IMR-90 (cell line): ENCODE measurements around the gene ASB4. TPM values are rescaled to one million over a fixed set of nuclear protein-coding genes. Genes with fewer than 3 reads are reported as not detected.
"Not testable (repeated sequence)": the region's sequence is repeated elsewhere in the genome, so short reads cannot be mapped to it uniquely, and the experiment has no call there.

Experiments
- ATAC-seq: fragments of 200-7000 bp; cut with Tn5 transposase; 2 replicates; pipeline ENCODE4 v1.9.1; 2020; ENCODE audit warnings: low read depth, mild to moderate bottlenecking, moderate library complexity
- BruUV-seq: library from RNA; stranded (reverse); fragments of 400-500 nt; replicated peaks from 2 replicates; lab custom pipeline; 2021; lab: Mats Ljungman, UMichigan
- CTCF ChIA-PET: fragments of 300-600 bp; formaldehyde crosslinking; extraction: SDS; loops from one replicate; lab custom pipeline; 2021; ENCODE audit warnings: antibody characterized with exemption; lab: Yijun Ruan, JAX
- POLR2A ChIA-PET: fragments of 300-600 bp; sonication (Branson Sonifier 250); formaldehyde crosslinking; loops from one replicate; lab custom pipeline; 2022; ENCODE audit warnings: antibody characterized with exemption; ENCODE audit not compliant: unreplicated experiment; lab: Charles Lee
- DNase-seq: peaks from one replicate; pipeline ENCODE4 v3.0.0; 2013
- H2AFZ ChIP-seq: replicated peaks from 2 replicates; pipeline ENCODE3; 2013; ENCODE audit warnings: low read length, mild to moderate bottlenecking; ENCODE audit not compliant: poor library complexity
- H2AK5ac ChIP-seq: 2 replicates; pipeline ENCODE4 v1.6.1; 2013; ENCODE audit warnings: low read depth, low read length, inconsistent platforms
- H2AK9ac ChIP-seq: replicated peaks from 2 replicates; pipeline ENCODE3; 2013; ENCODE audit warnings: mild to moderate bottlenecking, low read depth, low read length, moderate library complexity; ENCODE audit not compliant: poor library complexity
- H2BK120ac ChIP-seq: 2 replicates; pipeline ENCODE4 v1.6.1; 2013; ENCODE audit warnings: low read depth, low read length, inconsistent platforms
- H2BK15ac ChIP-seq: 3 replicates; pipeline ENCODE4 v1.6.1; 2013; ENCODE audit warnings: low read depth, low read length, inconsistent platforms
- H2BK20ac ChIP-seq: 2 replicates; pipeline ENCODE4 v1.6.1; 2013; ENCODE audit warnings: low read depth, mild to moderate bottlenecking, inconsistent platforms, low read length, moderate library complexity
- H2BK5ac ChIP-seq: 2 replicates; pipeline ENCODE4 v1.6.1; 2013; ENCODE audit warnings: mild to moderate bottlenecking, low read depth, low read length, inconsistent platforms; ENCODE audit not compliant: poor library complexity, severe bottlenecking
- H3K14ac ChIP-seq: replicated peaks from 2 replicates; pipeline ENCODE4 v1.6.1; 2013; ENCODE audit warnings: low read depth, low read length, inconsistent platforms
- H3K18ac ChIP-seq: 2 replicates; pipeline ENCODE4 v1.6.1; 2013; ENCODE audit warnings: low read depth, low read length, control low read depth
- H3K23ac ChIP-seq: 2 replicates; pipeline ENCODE4 v1.6.1; 2013; ENCODE audit warnings: low read depth, low read length, inconsistent platforms
- H3K27ac ChIP-seq: 2 replicates; pipeline ENCODE4 v1.5.1; 2013; ENCODE audit warnings: mild to moderate bottlenecking, control low read depth, low read length; ENCODE audit not compliant: insufficient read depth
- H3K27me3 ChIP-seq: 2 replicates; pipeline ENCODE4 v1.6.1; 2013; ENCODE audit warnings: low read length; ENCODE audit not compliant: control insufficient read depth, insufficient read depth
- H3K36me3 ChIP-seq: 2 replicates; pipeline ENCODE4 v1.6.1; 2013; ENCODE audit warnings: low read length, mixed read lengths; ENCODE audit not compliant: control insufficient read depth, insufficient read depth
- H3K4ac ChIP-seq: 2 replicates; pipeline ENCODE4 v1.6.1; 2013; ENCODE audit warnings: low read depth, low read length, inconsistent platforms
- H3K4me1 ChIP-seq: 2 replicates; pipeline ENCODE4 v1.6.1; 2013; ENCODE audit warnings: low read length, mixed read lengths; ENCODE audit not compliant: control insufficient read depth, insufficient read depth
- H3K4me2 ChIP-seq: 2 replicates; pipeline ENCODE4 v1.6.1; 2013; ENCODE audit warnings: low read depth, mild to moderate bottlenecking, control low read depth, low read length, moderate library complexity
- H3K4me3 ChIP-seq: 2 replicates; pipeline ENCODE4 v1.5.1; 2013; ENCODE audit warnings: low read depth, mild to moderate bottlenecking, control low read depth, low read length, moderate library complexity; ENCODE audit not compliant: insufficient read depth
- H3K56ac ChIP-seq: 2 replicates; pipeline ENCODE4 v1.6.1; 2013; ENCODE audit warnings: low read length, inconsistent platforms; ENCODE audit not compliant: insufficient read depth; ENCODE audit errors: extremely low read depth
- H3K79me1 ChIP-seq, 2 experiments: 2 replicates each; pipeline ENCODE4 v1.6.1; 2013; ENCODE audit warnings: low read length in 2 of 2, inconsistent platforms in 1 of 2, low read depth in 1 of 2
- H3K9ac ChIP-seq: 2 replicates; pipeline ENCODE4 v1.6.1; 2013; ENCODE audit warnings: low read depth, low read length, control low read depth
- H3K9me1 ChIP-seq: 2 replicates; pipeline ENCODE4 v1.6.1; 2013; ENCODE audit warnings: low read length, inconsistent platforms; ENCODE audit not compliant: insufficient read depth
- H3K9me3 ChIP-seq: 2 replicates; pipeline ENCODE4 v1.6.1; 2013; ENCODE audit warnings: low read length; ENCODE audit not compliant: control insufficient read depth, insufficient read depth
- H4K20me1 ChIP-seq: 2 replicates; pipeline ENCODE4 v1.6.1; 2013; ENCODE audit warnings: low read length, inconsistent platforms; ENCODE audit not compliant: insufficient read depth
- H4K5ac ChIP-seq: 2 replicates; pipeline ENCODE4 v1.6.1; 2013; ENCODE audit warnings: mild to moderate bottlenecking, low read depth, low read length, control low read depth
- H4K8ac ChIP-seq, 2 experiments: 2 replicates each; pipeline ENCODE4 v1.6.1; 2013; ENCODE audit warnings: low read depth in 2 of 2, low read length in 2 of 2, control low read depth in 1 of 2, inconsistent platforms in 1 of 2
- H4K91ac ChIP-seq: 2 replicates; pipeline ENCODE4 v1.6.1; 2013; ENCODE audit warnings: low read depth, low read length, inconsistent platforms; ENCODE audit not compliant: insufficient read depth
- WGBS, 2 experiments: methylation state at CpG; one replicate each; pipeline versions ENCODE4 v1.1.5 to v1.1.7; 2013; ENCODE audit warnings: missing lambda C conversion rate in 2 of 2; ENCODE audit not compliant: insufficient read length in 1 of 2; ENCODE audit errors: extremely low coverage in 2 of 2; 5-methylcytosine and 5-hydroxymethylcytosine counted together
- dilution Hi-C: fragments of 300-500 bp; cut with HindIII; formaldehyde crosslinking; loops from one replicate; pipeline ENCODE4 v1.14.3; 2018; ENCODE audit warnings: low sequenced_read_pairs; ENCODE audit not compliant: unreplicated experiment
- in situ Hi-C: fragments of 300-500 bp; cut with MboI; formaldehyde crosslinking; loops from 3 replicates; pipeline ENCODE4 v1.14.3; 2019; ENCODE audit warnings: low sequenced_read_pairs, inconsistent platforms, mixed read lengths
- intact Hi-C: fragments of 100-400 bp; cut with micrococcal nuclease; formaldehyde crosslinking; loops from 2 replicates; pipeline ENCODE4 v1.10.0; 2022
- polyA plus RNA-seq, 3 experiments: library from polyadenylated mRNA; depleted of rRNA; stranded (reverse); fragments of >200 nt; gene quantifications; 2 replicates each; pipeline ENCODE4 v1.2.3, GENCODE V29; 2012; ENCODE audit warnings: low replicate concordance in 1 of 3
- total RNA-seq: library from RNA; depleted of rRNA; stranded (reverse); fragments of >200 nt; gene quantifications from 2 replicates; pipeline ENCODE4 v1.2.3, GENCODE V29; 2012

The ASB4 gene
- total and polyA plus RNA-seq, 2 of the 4 experiments (the other 2 are of a cell fraction): not detected

- H2BK20ac ChIP-seq, intact Hi-C loops, H3K9me1 ChIP-seq, DNase-seq, H3K4me3 ChIP-seq, H4K5ac ChIP-seq, dilution Hi-C loops, H3K4me2 ChIP-seq, H2AFZ ChIP-seq, H3K36me3 ChIP-seq, H2BK120ac ChIP-seq, BruUV-seq, H3K4me1 ChIP-seq, POLR2A ChIA-PET, H3K27ac ChIP-seq, H4K8ac ChIP-seq, H2BK15ac ChIP-seq, H2AK5ac ChIP-seq, H4K20me1 ChIP-seq, H4K91ac ChIP-seq, H3K4ac ChIP-seq, H3K9me3 ChIP-seq, H3K14ac ChIP-seq, H3K23ac ChIP-seq, H3K9ac ChIP-seq, H3K18ac ChIP-seq, H2AK9ac ChIP-seq, ATAC-seq, H3K79me1 ChIP-seq, H3K56ac ChIP-seq, H3K27me3 ChIP-seq, H2BK5ac ChIP-seq, in situ Hi-C loops: not testable (repeated sequence)
- 95% methylated on average over 16 of the region's 45 CpGs; no CpG with 5 or more reads in 1 of the 2 experiments for WGBS, 2 experiments
- CTCF ChIA-PET: interaction anchor here (1.6 kb wide), 1 partner anchor 138 kb away, joined by 6 read pairs; no protein-coding TSS in a partner anchor
Measured at GRCh38 chr7:95552010-95552926, 66.5 kb downstream of the ASB4 start.
